GM23338 (cell line): ENCODE measurements around the gene RINT1. TPM values are rescaled to one million over a fixed set of nuclear protein-coding genes. Genes with fewer than 3 reads are reported as not detected.

Experiments
- ATAC-seq: fragments of 200-7000 bp; cut with Tn5 transposase; 3 replicates; pipeline ENCODE4 v1.9.1; 2020
- DNase-seq: peaks from one replicate; pipeline ENCODE4 v3.0.0-alpha.2; 2015; ENCODE audit warnings: low spot score
- H2AFZ ChIP-seq: fragments of 200-600 bp; sonication (generic); 2 replicates; pipeline ENCODE4 v1.8.0; 2016; ENCODE audit warnings: antibody characterized with exemption, mild to moderate bottlenecking, moderate library complexity
- H3F3A ChIP-seq: fragments of 200-600 bp; sonication (generic); replicated peaks from 2 replicates; pipeline ENCODE4 v1.8.0; 2017; ENCODE audit warnings: antibody characterized with exemption, mixed run types, low read depth
- H3K27ac ChIP-seq: fragments of 200-600 bp; sonication (generic); 2 replicates; pipeline ENCODE4 v1.6.1; 2016; ENCODE audit warnings: low read depth
- H3K27me3 ChIP-seq: fragments of 200-600 bp; sonication (generic); 2 replicates; pipeline ENCODE4 v1.8.0; 2016; ENCODE audit warnings: mild to moderate bottlenecking, mixed run types, moderate library complexity; ENCODE audit not compliant: insufficient read depth
- H3K36me3 ChIP-seq: fragments of 200-600 bp; sonication (generic); 2 replicates; pipeline ENCODE4 v1.8.0; 2016; ENCODE audit warnings: mild to moderate bottlenecking; ENCODE audit not compliant: insufficient read depth
- H3K4me1 ChIP-seq: fragments of 200-600 bp; sonication (generic); 2 replicates; pipeline ENCODE4 v1.8.0; 2016; ENCODE audit warnings: mild to moderate bottlenecking, moderate library complexity; ENCODE audit not compliant: insufficient read depth
- H3K4me2 ChIP-seq: fragments of 200-600 bp; sonication (generic); 2 replicates; pipeline ENCODE4 v1.7.1; 2017; ENCODE audit warnings: mixed run types
- H3K4me3 ChIP-seq: fragments of 200-600 bp; sonication (generic); 2 replicates; pipeline ENCODE4 v1.6.1; 2016; ENCODE audit warnings: mixed run types
- H3K79me2 ChIP-seq: fragments of 200-600 bp; sonication (generic); replicated peaks from 2 replicates; pipeline ENCODE4 v1.8.0; 2017; ENCODE audit warnings: mild to moderate bottlenecking; ENCODE audit not compliant: insufficient read depth
- H3K9me2 ChIP-seq: fragments of 200-600 bp; sonication (generic); 2 replicates; pipeline ENCODE4 v1.8.0; 2017; ENCODE audit not compliant: insufficient read depth
- H4K20me1 ChIP-seq: fragments of 200-600 bp; sonication (generic); replicated peaks from 2 replicates; pipeline ENCODE4 v1.8.0; 2017; ENCODE audit warnings: mild to moderate bottlenecking; ENCODE audit not compliant: insufficient read depth
- H3K27ac Mint-ChIP-seq: 2 replicates; pipeline ENCODE4 v1.8.0; 2020; ENCODE audit warnings: inconsistent platforms, mild to moderate bottlenecking, moderate library complexity, mixed read lengths
- H3K27me3 Mint-ChIP-seq: 3 replicates; pipeline ENCODE4 v1.8.0; 2022; ENCODE audit warnings: low read depth, mild to moderate bottlenecking, moderate library complexity, mixed read lengths, inconsistent platforms; ENCODE audit not compliant: insufficient read depth, poor library complexity
- H3K36me3 Mint-ChIP-seq: 3 replicates; pipeline ENCODE4 v1.8.0; 2021; ENCODE audit warnings: low read depth, mild to moderate bottlenecking, inconsistent platforms, moderate library complexity, mixed read lengths
- H3K4me1 Mint-ChIP-seq: 3 replicates; pipeline ENCODE4 v1.8.0; 2020; ENCODE audit warnings: mild to moderate bottlenecking, inconsistent platforms, mixed read lengths
- H3K4me3 Mint-ChIP-seq: 3 replicates; pipeline ENCODE4 v1.8.0; 2021; ENCODE audit warnings: moderate library complexity, mild to moderate bottlenecking, inconsistent platforms, mixed read lengths
- H3K9me3 Mint-ChIP-seq: 3 replicates; pipeline ENCODE4 v1.8.0; 2020; ENCODE audit warnings: moderate library complexity, mild to moderate bottlenecking, inconsistent platforms, mixed read lengths
- CREB1 ChIP-seq: fragments of 250-450 bp; sonication (Bioruptor Pico); IDR thresholded peaks from 2 replicates; pipeline ENCODE4 v1.5.0; 2020; ENCODE audit warnings: low read depth, mild to moderate bottlenecking, moderate library complexity
- CTCF ChIP-seq, 2 experiments: fragments of 200-600 bp in 1 of 2; sonication (generic) in 1 of 2; conservative IDR thresholded peaks; 2 replicates each; pipeline versions ENCODE4 v1.5.1 to v1.6.1; 2016 to 2017; ENCODE audit warnings: antibody characterized with exemption in 2 of 2, low read depth in 2 of 2, mild to moderate bottlenecking in 2 of 2, moderate library complexity in 1 of 2
- EZH2phosphoT487 ChIP-seq: fragments of 200-600 bp; sonication (generic); IDR thresholded peaks from one replicate; pipeline ENCODE4 v1.8.1; 2018; ENCODE audit warnings: antibody characterized with exemption; ENCODE audit not compliant: unreplicated experiment
- JUNB ChIP-seq: IDR thresholded peaks from one replicate; pipeline ENCODE4 v1.6.1; 2016; ENCODE audit warnings: antibody characterized with exemption; ENCODE audit not compliant: unreplicated experiment
- POLR2AphosphoS5 ChIP-seq: IDR thresholded peaks from 2 replicates; pipeline ENCODE4 v1.6.1; 2016; ENCODE audit warnings: antibody characterized with exemption, low read depth
- REST ChIP-seq: IDR thresholded peaks from one replicate; pipeline ENCODE4 v1.6.1; 2018; ENCODE audit warnings: antibody characterized with exemption; ENCODE audit not compliant: unreplicated experiment
- ZNF114 ChIP-seq: fragments of 250-450 bp; sonication (Bioruptor Pico); IDR thresholded peaks from 2 replicates; pipeline ENCODE4 v1.5.0; 2020; ENCODE audit warnings: mild to moderate bottlenecking, moderate library complexity
- ZNF331 ChIP-seq: fragments of 250-450 bp; sonication (Bioruptor Pico); IDR thresholded peaks from 2 replicates; pipeline ENCODE4 v1.5.0; 2020; ENCODE audit warnings: low read depth, mild to moderate bottlenecking, moderate library complexity
- ZNF462 ChIP-seq: fragments of 250-450 bp; sonication (Bioruptor Pico); IDR thresholded peaks from 2 replicates; pipeline ENCODE4 v1.5.0; 2020; ENCODE audit warnings: mild to moderate bottlenecking, moderate library complexity
- polyA plus RNA-seq: library from polyadenylated mRNA; unstranded; fragments of >200 nt; fragmentation: Nextera tagmentation; extraction: Ambion mirVana; gene quantifications from 2 replicates; pipeline ENCODE4 v1.2.1, GENCODE V29; 2016
- total RNA-seq: library from RNA; depleted of rRNA; stranded (reverse); fragments of >200 nt; shearing (Covaris generic); gene quantifications from 2 replicates; pipeline ENCODE4 v1.2.3, GENCODE V29; 2014

RINT1 gene
- total and polyA plus RNA-seq, 2 experiments from 2014 or later = 18.5 to 31.2 TPM

- H3K4me1 Mint-ChIP-seq = peaks cover 10% of the 10 kb centered on the region; the same call in 2 of the 3 replicates
- TF ChIP-seq ZNF114 = no peak
- no peak for TF ChIP-seq ZNF331 (CRISPR knock-in tag)
- TF ChIP-seq EZH2phosphoT487 = no peak
- TF ChIP-seq JUNB = no peak
- TF ChIP-seq REST = no peak
- Histone ChIP-seq H3K27ac (no peak overlapping the region), H2AFZ (no peak overlapping the region), H3F3A (no peaks in the 10 kb centered on the region), H3K4me2 (no peak overlapping the region), H3K4me1 (peaks cover 18% of the 10 kb centered on the region), H4K20me1 (peaks cover 10% of the 10 kb centered on the region), H3K4me3 (no peak overlapping the region), H3K36me3 (0 out of 2 replicates have a peak, but pooled peaks cover 2% of the 10 kb centered on the region), H3K79me2 (peaks cover 30% of the 10 kb centered on the region), H3K27me3 (no peaks in the 10 kb centered on the region), H3K9me2 (no peaks in the 10 kb centered on the region)
- no peak overlapping the region for H3K4me3 Mint-ChIP-seq
- H3K36me3 Mint-ChIP-seq = peaks cover 2% of the 10 kb centered on the region; the same call in 1 of the 3 replicates
- peaks cover 9% of the 10 kb centered on the region for H3K27me3 Mint-ChIP-seq
- ATAC-seq (no peak), DNase-seq (no peak)
- H3K9me3 Mint-ChIP-seq = no peaks in the 10 kb centered on the region
- no peak overlapping the region for H3K27ac Mint-ChIP-seq
Measured at GRCh38 chr7:105530546-105530945, 1.5 kb upstream of the RINT1 start.

GRCh38 chr7:105532709-105533460 is 884 bp downstream of the RINT1 start:
- peaks cover 10% of the 10 kb centered on the region; the same call in 2 of the 3 replicates for H3K4me1 Mint-ChIP-seq
- Histone ChIP-seq H3K27ac (peak overlapping the region; percentile 45; the same call in 1 of the 2 replicates), H2AFZ (peak overlapping the region; percentile 96; the same call in 1 of the 2 replicates)
- TF ChIP-seq CREB1 (no peak), POLR2AphosphoS5 (no peak), JUNB (no peak), EZH2phosphoT487 (no peak), CTCF (conservative IDR thresholded peaks at IDR 0.05; ENCODE audit: low read depth in 2 of 2) (no peak), ZNF462 (CRISPR knock-in tag) (no peak), ZNF114 (no peak)

More at GRCh38 chr7:105532709-105533460, 884 bp downstream of the RINT1 start:
- no peaks in the 10 kb centered on the region for H3K9me2 ChIP-seq
- peak overlapping the region; percentile 95 for H3K4me3 ChIP-seq
- Mint-ChIP-seq H3K27ac (no peak overlapping the region), H3K36me3 (peaks cover 13% of the 10 kb centered on the region), H3K9me3 (no peaks in the 10 kb centered on the region), H3K27me3 (peaks cover 6% of the 10 kb centered on the region), H3K4me3 (peak overlapping the region; percentile 95)
- peaks cover 11% of the 10 kb centered on the region; the same call in 1 of the 2 replicates for H3K36me3 ChIP-seq
- H3K27me3 ChIP-seq = no peaks in the 10 kb centered on the region
- peaks cover 10% of the 10 kb centered on the region for H4K20me1 ChIP-seq
- DNase-seq = no peak
- ATAC-seq = no peak
- H3K4me1 ChIP-seq = peaks cover 18% of the 10 kb centered on the region
- no peaks in the 10 kb centered on the region for H3F3A ChIP-seq
- H3K79me2 ChIP-seq = peaks cover 34% of the 10 kb centered on the region
- peak overlapping the region; percentile 94 for H3K4me2 ChIP-seq
